GM21723 (cell line): ENCODE results near the gene RAB18.
A peak's percentile ranks its signal among the peaks of the same experiment; 100 is the strongest.
"Not testable (repeated sequence)": the region's sequence is repeated elsewhere in the genome, so short reads cannot be mapped to it uniquely, and the experiment has no call there.

Source experiments
- ATAC-seq: cut with Tn5 transposase; IDR thresholded peaks from one replicate; pipeline ENCODE4 v1.9.1; 2021; ENCODE audit warnings: mild to moderate bottlenecking, moderate library complexity; ENCODE audit not compliant: unreplicated experiment

The RAB18 gene

DNA sequence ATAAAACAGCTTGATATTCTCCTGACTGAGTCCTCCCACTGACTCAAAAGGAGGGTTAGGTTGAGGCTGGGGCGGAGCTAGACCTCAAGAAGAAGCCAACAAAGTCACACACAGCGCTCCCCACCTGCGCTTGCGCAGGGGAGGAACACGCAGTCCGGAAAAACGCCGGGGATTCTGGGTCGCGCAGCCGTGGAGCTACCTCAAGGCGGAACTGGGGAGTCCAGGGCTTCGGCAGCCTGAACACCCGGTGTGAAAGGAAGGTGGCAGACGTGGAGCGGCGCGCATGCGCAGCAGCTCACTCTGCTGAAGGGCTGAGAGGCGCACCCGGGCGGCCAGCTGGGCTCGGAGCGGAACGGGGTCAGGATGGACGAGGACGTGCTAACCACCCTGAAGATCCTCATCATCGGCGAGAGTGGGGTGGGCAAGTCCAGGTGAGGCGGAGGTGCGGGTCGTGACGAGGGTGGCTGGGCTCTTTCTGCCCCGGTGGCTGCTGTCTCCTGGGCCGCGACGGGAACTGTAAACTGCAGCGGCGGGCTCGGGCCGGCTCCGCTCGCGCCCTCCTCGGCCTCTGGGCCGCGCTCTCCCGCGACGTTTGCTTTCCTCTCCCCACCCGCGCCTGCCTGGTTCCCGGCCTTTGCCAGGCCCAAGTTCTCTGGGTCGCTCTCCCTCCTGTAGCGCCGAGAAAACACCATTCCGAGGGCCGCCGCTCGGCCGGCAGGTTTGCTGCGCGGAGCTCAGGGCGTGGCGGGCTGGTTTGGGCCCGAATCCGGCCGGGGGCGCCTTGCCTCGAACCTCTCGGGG, at the start of gene RAB18:
Gene RAB18, plus strand, starts transcription at position 298 of the 801 bp plus-strand sequence. Its CDS starts 66 bp downstream, at position 364.
- ATAC-seq, result peak; percentile 96

- ATAC-seq, result no peak
Observed at GRCh38 chr10:27454837-27455236, 49.3 kb upstream of the RAB18 start.

GRCh38 chr10:27457261-27457945, 46.7 kb upstream of the RAB18 start:
- ATAC-seq, result no peak

DNA sequence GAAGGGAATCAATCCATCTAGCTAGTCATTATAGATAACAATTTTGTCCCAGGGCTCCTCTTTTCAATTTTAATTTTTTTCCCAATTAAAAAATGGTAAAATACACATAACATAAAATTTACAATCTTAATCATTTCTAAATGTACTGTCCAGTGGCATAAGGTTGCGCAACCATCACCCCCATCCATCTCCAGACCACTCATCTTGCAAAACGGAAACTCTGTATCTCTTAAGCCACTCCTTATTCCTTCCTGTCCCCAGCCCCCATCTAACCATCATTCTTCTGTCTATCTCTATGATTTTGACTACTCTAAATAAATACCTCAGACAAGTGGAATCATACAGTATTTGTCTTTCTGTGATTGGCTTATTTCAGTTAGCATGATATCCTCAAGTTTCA, 46.1 kb upstream of the RAB18 start:
- no peak for ATAC-seq

DNA sequence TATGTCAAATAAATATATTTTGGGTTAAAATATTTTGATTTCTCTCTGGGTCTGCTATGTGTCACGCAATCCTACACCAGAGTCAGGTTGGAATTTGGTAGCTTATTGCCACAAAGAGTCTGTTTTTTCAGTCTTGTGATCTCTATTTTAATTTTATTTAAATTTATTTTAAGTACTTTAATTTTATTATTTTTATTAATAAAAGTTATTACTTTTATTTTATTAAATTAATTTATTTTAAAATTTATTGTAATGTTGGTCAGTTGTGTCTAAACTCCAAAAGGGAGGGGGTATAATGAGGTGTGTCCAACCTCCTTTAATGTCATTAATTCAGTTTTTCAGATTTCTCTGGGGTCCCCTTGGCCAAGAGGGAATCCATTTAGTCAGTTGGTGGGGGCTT, 42.8 kb upstream of the RAB18 start:
- no peak for ATAC-seq

DNA sequence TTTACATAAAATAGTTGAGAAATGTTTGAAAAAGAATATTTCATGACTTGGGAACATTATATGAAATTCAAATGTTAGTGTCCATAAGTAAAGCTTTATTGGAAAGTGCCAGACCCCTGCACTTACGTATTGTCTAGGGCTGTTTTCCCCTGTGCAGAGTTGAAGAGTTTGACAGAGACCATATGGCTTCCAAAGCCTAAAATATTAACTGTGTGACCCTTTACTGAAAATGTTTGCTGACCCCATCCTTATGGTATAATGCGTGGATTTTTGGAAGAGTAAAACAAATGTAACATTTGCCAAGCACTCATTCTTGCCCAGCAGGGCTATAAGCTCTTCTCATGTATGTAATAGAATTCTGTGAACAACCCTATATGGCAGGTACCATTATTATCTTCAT, 40.1 kb upstream of the RAB18 start:
- ATAC-seq, result no peak

- ATAC-seq, result peak; percentile 65
Observed at GRCh38 chr10:27464993-27465392, 39.1 kb upstream of the RAB18 start.

- not testable (repeated sequence) for ATAC-seq
Observed at GRCh38 chr10:27465596-27465995, 38.5 kb upstream of the RAB18 start.

DNA sequence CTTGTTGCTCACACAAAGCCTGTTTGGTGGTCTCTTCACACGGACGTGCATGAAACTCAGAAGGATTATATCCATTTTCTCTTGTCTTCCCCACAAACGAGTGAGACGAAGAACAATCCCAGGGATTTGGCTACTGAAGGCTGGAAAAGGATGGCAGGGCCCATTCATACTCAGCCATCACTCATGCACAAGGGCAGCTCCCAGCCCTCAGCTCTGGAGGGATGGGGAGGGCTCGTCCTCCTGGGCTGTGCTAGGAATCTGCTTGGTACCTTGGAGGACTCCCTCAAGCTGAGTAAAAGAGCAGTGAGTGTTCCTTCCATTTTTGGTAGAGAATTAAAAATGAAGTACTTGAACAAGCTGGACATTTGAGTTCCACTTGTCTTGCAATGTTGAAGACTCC, 33.2 kb upstream of the RAB18 start:
- ATAC-seq, result no peak

- no peak for ATAC-seq
Observed at GRCh38 chr10:27474741-27475140, 29.4 kb upstream of the RAB18 start.

DNA sequence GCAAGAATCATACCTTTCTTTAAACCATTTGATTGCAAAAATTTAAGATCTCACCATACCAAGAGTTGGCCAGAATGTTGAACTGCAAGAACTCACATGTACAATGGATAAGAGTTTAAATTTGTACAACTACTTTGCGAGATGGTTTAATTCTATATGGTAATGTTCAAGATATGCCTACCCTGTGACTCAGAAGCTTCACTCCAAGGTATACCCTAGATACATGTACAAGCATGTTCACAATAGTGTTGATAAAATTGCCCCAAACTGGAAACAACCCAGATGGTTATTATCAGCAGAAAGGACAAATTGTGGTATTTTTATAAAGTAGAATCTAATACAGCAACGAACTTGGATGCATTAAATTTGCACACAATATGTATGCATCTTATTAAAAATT, 25.1 kb upstream of the RAB18 start:
- ATAC-seq, result no peak

DNA sequence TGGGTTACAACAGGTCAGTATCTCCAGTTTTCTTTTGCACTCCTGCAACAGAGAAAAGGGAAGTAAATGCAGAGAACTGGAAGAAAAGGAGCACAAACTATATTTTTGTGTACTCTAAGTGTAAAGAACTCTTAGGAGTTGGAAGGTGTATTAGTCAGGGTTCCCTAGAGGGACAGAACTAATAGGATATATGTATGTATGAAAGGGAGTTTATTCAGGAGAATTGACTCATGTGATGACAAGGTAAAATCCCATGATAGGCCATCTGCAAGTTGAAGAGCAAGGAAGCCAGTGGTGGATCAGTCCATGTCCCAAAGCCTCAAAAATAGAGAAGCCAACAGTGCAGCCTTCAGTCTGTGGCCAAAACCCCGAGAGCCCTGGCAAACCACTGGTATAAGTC, 22.6 kb upstream of the RAB18 start:
- no peak for ATAC-seq

GRCh38 chr10:27482984-27483956, 20.8 kb upstream of the RAB18 start:
- no peak for ATAC-seq

DNA sequence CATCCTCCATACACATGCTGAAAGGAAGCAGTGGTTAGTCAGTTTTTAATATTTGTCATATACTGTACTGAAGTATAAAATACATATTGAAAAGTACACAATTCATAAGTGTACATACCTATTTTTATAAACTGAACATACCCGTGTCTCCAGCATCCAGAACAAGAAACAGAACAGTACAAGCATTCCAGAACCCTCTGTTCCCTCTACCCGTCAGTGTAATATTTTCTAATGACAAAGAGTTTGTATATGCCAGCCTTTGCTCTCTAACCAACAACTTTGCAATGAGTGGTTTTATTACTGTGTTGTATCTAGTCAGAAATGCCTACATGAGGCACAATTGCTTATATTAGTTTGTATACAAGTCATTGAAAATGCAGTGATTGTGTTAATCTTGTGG, 18.7 kb upstream of the RAB18 start:
- ATAC-seq, result no peak

GRCh38 chr10:27485986-27486385, 18.1 kb upstream of the RAB18 start:
- no peak for ATAC-seq

DNA sequence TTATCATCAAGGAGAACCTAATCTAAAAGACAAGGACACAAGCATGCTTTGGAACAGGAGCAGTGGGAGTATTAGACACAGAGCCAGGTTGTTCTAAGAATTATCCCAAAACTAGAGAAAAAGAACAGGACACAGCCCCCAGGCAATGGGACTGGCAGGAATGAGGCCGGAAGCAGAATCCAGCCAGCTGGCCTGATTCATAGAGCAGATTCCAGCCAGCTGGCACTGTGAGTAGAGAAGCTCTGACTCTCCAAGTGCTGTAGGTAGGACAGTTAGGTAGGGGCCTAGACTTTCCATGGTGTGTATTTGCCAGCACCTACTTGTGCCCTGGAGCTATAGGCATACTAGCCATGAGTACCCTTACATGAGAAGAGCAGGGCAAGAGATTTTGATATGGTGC, 13.3 kb upstream of the RAB18 start:
- no peak for ATAC-seq

- no peak for ATAC-seq
Observed at GRCh38 chr10:27494116-27494805, 9.8 kb upstream of the RAB18 start.

GRCh38 chr10:27496137-27496536, 8.0 kb upstream of the RAB18 start:
- no peak for ATAC-seq

DNA sequence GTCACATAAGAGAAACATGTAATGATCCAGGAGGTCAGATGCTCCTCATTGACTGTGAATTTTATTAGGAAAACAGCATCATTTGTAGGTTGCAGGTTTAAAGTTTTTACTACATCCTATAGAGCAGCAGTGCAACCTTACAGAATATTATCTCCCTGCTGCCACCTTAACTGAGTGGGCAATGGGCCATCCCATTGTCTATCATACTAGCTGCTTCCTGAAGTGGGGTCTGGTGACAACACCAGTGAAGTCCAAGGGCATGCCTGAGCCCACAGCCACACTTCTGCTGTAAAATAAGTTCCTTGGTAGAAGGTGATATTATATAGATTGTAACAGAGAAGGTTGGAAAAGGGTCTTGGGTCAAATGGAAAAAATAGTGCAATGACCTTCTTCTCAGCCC, 4.0 kb upstream of the RAB18 start:
- no peak for ATAC-seq

DNA sequence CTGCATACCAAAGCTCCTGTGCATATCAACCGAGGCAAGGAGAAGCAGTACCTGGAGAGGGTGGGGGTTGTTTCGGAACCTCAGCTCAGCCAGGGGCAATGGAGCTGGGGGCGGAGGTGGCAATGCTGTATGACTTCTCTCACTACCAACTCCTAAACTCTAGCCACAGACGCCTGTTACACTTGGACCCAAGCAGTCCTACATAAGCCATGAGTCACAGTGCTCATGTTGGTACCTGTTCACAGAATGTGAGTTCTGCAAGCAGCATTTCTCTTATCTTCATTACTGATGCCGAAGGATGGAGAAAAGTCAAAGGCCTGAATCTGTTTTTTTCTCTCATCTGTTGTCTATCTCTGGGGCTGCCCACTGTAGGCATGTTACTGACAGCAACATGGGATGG, 3.2 kb upstream of the RAB18 start:
- ATAC-seq, result no peak
